GM19239 (cell line): ENCODE data around the gene LAG3.
A peak's percentile ranks its signal among the peaks of the same experiment; 100 is the strongest.
"Not testable (repeated sequence)": the region's sequence is repeated elsewhere in the genome, so short reads cannot be mapped to it uniquely, and the experiment has no call there.

ENCODE experiments used
- DNase-seq: peaks from one replicate; pipeline ENCODE4 v3.0.0; 2011; ENCODE audit warnings: low spot score; ENCODE audit not compliant: insufficient read length
- FAIRE-seq: peaks from 2 replicates; lab custom pipeline; 2011; peaks lifted over from hg19 to GRCh38; lab: Jason Lieb, UNC

The LAG3 gene

DNA sequence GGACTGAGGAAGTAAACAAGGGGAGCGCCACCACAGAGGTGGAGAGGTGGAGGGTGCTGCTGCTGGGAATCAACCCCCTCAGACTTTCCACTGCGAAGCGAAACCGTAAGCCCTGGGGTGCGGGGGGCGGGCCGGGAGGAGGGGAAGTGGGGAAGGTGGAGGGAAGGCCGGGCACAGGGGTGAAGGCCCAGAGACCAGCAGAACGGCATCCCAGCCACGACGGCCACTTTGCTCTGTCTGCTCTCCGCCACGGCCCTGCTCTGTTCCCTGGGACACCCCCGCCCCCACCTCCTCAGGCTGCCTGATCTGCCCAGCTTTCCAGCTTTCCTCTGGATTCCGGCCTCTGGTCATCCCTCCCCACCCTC is at the start of gene LAG3:
Gene LAG3 (plus strand): TSS at position 190 of the 365 bp plus-strand sequence. CDS start 333 bp downstream, outside the sequence.
- peak; percentile 70 for DNase-seq
- no peak for FAIRE-seq

DNA sequence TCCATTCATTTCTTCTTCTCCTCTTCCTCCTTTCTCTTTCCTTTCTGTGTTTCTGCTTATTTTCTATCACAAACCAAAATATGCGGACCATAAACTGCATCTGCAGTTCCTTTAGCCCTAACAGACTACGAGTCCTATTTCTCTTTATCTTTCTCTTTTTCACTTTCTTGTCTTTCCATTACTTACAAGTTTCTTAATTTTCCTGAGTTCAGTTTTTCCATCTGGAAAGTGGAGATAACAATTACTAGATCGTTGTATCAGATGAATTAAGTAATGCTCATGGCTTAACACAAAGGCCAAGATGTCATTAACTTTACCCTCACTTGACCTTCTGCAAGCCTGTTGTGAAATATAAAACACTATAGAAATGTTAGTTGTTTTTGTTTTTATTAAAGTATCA is 49.5 kb upstream of the LAG3 start:
- FAIRE-seq = no peak
- DNase-seq = no peak

DNA sequence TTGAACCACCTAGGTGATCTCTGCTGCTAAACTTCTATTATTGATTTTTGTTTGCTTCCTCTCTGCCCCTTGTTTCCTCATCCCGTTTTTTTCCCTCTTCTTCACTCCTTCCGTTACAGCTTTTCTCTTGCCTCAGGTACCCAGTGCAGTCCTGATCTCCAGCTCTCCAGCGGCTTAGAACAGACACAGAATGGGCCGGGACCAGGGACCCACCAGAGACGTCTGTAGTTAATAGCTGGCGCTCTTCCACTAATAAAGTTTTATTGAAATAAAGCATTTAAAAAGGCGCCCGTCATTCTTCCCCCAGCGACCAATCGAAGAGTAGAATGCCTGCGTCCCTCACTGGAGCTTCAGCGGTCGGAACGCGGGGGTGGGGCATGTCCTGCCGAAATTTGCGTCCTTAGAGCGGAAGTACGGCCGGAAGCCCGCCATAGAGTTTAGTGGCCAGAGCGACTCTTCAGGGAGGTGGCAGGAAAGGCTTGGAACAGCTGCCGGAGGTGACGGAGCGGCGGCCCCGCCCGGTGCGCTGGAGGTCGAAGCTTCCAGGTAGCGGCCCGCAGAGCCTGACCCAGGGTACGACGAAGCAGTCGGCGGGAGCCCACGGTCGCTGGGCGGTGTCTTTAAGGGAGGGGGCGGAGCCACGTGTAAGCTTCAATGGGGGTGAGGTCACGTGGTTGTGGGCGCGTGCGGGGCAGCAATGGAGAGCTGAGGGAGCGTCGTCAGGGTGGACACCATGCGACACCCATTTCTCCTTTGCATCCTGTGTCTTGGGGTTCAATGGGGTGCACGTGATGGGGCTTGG is 48.5 kb upstream of the LAG3 start, which contains the start of gene COPS7A:
Gene COPS7A (plus strand): TSS at position 440 of the 802 bp plus-strand sequence. CDS start 611 bp downstream, outside the sequence.
- FAIRE-seq (peak; percentile 99), DNase-seq (peak; percentile 95)

DNA sequence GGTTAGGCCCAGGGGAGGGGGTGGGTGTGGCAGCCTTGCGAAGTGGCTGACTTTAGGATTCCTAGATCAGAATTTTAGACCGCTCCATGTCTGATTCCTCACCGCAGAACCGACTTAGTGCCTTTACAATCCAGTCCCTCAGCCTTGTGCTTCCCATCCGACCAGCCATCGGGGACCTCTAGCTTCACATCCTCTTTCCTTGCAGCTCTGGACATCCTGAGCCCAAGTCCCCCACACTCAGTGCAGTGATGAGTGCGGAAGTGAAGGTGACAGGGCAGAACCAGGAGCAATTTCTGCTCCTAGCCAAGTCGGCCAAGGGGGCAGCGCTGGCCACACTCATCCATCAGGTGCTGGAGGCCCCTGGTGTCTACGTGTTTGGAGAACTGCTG is 47.9 kb upstream of the LAG3 start:
- DNase-seq = no peak
- FAIRE-seq = no peak

DNA sequence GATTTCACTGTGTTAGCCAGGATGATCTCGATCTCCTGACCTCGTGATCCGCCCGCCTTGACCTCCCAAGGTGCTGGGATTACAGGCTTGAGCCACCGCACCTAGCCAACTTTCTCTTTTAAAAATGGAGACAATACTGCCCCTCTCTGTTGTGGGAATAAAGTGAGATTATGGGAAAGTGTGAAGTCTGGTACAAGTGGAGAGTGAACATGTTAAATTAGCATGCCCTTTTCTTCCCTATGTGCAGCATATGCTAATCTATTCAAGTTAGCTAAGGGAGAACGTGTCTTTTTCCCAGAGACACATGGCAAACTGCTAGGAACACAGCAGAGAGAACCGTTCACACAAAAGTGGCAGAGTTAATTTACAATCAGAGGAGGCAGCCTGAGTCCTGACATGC is 47.0 kb upstream of the LAG3 start:
- DNase-seq = no peak
- no peak for FAIRE-seq

DNA sequence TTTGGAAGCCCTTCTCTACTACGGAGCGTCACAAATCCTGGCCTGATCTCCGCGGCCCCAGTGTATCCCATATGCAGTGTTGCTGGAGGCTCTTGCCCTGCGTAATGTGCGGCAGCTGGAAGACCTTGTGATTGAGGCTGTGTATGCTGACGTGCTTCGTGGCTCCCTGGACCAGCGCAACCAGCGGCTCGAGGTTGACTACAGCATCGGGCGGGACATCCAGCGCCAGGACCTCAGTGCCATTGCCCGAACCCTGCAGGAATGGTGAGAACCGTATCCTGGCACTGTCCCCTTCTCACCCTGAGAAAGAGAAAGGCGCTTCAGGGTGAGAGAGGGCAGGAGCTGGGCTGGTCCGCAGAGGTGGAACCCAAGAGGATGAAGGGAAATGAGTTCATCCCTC is 43.1 kb upstream of the LAG3 start:
- no peak for DNase-seq
- FAIRE-seq = no peak

DNA sequence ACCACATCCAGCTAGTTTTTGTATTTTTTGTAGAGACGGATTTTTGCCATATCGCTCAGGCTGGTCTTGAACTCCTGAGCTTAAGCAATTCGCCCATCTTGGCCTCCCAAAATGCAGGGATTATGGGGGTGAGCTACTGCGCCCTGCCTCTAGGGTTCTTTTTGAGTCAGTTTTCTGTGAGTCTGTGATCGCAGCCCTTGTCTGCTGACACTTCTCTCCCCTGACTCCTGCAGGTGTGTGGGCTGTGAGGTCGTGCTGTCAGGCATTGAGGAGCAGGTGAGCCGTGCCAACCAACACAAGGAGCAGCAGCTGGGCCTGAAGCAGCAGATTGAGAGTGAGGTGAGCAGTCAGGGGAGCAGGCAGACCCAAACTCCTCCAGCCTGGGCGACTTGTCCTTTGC is 42.2 kb upstream of the LAG3 start:
- DNase-seq = no peak
- FAIRE-seq = no peak

DNA sequence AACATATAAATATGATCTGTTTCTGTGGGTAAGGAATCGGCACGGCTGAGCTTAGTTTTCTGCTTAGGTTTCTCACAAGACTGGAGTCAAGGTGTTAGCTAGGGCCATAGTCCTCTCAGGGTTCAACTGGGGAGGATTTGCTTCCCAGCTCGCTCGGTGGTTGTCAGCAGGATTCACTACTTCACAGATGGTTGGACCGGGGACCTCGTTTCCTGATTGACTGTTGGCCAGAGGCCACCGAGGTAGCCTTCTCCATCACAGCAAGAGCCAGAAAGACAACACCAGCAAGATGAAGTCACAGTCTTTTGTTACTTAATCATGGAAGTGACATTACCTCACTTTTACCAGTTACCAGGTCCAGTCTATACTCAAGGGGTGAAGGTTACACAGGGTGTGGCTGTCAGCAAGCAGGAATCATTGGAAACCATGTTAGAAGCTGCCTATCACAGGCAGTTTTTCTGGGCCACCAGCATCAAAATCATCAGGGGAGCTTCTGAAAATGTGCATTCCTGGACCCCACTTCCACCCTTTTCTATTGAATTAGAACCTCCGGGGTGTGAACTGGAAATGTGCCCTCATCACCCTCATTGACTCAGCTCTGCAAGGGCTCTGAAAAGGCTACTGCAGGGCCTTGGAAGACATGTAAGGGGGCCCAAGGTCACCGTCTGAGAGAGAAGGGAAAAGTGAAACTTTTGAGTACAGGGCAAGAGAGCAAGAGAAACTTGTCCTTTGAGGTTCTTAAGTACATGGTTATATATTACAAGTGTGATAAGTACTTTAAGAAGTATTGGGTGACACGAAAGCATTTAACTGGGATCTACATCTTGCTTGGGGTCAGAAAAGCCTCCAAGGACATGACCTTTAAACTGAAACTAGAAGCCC is 37.6 kb upstream of the LAG3 start:
- DNase-seq (no peak), FAIRE-seq (no peak)

DNA sequence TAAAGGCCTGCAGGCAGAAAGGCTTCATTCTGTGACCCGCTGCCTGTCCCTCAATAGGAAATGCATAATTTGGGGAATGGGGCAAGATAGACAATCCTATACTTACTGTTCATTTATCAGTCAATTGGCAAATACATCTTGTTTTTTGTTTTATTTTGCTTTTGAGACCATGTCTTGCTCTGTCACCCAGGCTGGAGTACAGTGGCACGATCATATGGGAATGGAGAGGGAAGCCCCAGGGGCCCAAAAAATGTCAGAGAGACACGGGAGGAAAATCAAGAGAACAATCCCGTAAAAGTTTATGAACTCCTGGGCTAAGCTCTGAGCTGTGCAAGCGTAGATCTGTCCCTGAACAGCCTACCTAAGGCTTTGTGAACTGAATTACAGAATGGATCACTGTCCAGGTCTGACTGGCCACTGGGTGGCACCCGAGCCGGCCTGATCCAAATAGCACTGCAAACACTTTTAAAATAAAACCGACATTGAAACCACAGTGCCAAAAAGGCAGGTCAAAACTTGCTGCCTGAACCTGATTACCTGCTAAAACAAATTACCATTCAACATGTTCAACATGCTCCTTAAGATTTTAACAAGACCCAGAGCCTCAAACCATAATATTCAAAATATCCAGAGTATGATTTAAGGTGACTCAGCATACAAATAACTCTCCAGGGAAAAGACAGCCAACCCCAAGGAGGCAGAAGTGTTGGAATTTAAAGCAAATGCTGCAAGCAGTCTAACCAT is 36.7 kb upstream of the LAG3 start:
- FAIRE-seq = peak; percentile 44

DNA sequence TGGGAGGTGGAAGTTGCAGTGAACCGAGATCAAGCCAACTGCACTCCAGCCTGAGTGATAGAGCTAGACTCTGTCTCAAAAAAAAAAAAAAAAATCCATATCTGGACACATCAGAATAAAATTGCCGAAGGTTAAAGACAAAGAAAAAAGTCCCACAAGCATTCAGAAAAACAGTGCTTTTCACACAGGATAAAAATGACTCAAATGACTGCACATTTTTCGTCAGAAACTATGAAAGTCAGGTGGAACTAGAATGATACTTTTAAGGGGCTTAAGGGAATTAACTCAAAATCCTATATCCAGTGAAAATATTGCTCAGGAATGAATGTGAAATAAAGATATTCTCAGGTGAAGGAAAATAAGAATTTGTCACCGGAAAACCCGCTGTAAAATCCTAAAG is 35.6 kb upstream of the LAG3 start:
- no peak for FAIRE-seq
- DNase-seq = no peak

More for the DNA sequence above, 36.7 kb upstream of the LAG3 start:
- peak; percentile 43 for DNase-seq

DNA sequence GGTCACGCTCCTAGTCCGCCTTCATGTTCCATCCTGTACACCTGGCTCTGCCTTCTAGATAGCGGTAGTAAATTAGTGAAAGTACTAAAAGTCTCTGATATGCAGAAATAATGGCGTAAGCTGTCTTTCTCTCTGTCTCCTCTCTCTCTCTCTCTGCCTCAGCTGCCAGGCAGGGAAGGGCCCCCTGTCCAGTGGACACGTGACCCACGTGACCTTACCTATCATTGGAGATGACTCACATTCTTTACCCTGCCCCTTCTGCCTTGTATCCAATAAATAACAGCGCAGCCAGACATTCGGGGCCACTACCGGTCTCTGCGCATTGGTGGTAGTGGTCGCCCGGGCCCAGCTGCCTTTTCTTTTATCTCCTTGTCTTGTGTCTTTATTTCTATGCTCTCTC is 30.2 kb upstream of the LAG3 start:
- not testable (repeated sequence) for DNase-seq, FAIRE-seq

DNA sequence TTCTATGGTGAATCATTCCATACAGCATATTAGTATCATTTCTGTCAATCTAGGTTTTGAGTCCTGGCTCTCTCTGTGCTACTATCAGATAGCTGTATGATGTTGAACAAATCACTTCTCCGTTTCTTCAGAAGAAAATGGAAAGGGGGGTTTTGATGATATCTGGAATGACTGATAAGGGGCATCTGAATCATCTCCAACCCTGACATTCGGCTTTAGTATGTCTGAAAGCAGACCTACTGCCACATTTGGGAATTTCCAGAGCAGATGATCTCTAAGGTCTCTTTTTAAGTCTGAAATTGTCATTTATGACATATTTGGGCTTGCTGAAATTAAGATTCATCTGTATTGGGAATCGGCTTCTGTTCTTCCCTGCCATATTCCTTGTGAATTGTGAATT is 29.5 kb upstream of the LAG3 start:
- FAIRE-seq (no peak), DNase-seq (no peak)

DNA sequence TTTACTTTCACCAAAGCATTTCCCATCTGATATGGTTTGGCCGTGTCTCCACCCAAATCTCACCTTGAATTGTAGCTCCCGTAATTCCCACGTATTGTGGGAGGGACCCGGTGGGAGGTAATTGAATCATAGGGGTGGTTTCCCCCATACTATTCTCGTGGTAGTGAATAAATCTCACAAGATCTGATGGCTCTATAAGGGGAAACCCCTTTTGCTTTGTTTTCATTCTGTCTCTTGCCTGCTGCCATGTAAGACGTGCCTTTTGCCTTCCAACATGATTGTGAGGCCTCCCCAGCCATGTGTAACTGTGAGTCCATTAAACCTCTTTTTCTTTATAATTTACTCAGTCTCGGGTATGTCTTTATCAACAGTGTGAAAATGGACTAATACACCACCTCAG is 29.0 kb upstream of the LAG3 start:
- FAIRE-seq = not testable (repeated sequence)

DNA sequence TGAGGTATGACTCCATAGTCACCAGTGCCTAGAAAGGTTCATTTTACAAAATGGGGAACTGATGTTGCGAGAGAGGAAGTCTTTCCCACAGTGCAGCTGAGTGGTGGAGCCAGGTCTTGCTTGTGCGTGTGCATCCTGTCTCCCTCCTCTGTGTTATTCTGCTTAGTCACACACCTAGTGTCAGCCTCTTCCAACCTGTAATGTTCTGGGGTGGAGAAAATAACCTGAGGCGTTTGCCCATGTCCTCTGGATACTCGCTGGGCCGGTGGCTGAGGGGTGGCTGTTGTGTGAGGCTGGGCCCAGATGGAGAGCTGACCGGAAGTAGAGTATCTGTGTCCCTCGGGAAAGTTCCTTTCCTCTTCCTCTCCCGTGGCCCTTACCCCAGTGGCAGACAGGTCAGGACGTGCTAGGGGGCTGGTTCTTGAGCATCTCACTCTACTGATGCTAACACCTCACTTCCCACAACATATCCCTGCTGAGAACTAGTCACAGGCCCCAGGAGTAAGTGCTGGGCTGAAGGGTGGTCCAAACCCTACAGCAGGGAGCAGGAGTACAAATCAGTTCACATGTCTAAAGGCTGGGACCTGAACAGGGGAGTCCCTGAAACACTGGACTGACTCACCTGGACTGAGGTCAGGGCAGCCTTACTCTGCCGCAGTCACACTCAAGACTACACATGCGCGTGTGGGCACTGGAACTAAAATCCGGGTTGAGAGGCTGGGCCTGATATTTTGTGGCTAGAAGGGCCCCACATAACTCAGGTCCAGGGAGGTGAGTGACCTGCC is 26.4 kb upstream of the LAG3 start:
- peak; percentile 66 for FAIRE-seq
- no peak for DNase-seq

More for the DNA sequence above, 29.0 kb upstream of the LAG3 start:
- DNase-seq = not testable (repeated sequence)

DNA sequence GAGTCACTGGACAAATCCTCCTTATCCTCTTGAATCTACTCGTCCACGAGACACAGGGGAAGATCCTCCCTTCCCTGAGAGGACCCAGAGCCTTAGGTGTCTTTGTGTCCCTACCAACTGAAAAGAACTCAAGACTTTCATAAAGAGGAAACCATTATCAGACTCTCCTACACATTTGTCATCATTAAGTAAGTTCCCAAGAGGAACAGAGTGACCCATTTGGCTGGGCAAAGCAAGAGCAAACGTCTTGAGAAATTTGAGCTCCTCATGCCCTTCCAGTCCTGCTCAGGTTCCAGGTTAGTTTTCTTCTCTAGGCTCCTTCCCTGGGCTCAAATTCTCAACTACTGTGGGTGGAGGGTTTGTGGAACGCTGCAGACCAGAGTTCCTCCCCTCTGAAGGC is 25.1 kb upstream of the LAG3 start:
- no peak for DNase-seq
- FAIRE-seq = no peak

DNA sequence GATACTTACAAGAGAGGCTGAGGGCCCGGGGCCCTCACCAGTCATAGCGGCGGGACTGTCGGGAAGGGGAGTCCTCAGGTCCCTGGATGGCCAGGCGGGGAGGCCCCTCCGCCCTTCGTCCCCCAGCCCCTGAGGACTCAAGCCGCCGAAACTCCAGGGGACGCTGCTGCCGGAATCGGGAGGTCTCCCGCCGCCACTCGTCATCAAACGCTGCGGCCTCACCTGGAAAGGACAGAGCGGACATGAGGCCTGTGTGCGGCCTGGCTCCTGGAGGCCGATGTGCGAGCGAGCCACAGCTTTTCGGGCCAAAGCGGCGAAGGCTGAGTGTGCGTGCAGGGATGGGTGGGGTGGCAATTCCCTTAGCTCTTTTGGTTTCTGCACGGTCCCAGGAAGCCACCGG is 23.6 kb upstream of the LAG3 start:
- FAIRE-seq = no peak
- no peak for DNase-seq

DNA sequence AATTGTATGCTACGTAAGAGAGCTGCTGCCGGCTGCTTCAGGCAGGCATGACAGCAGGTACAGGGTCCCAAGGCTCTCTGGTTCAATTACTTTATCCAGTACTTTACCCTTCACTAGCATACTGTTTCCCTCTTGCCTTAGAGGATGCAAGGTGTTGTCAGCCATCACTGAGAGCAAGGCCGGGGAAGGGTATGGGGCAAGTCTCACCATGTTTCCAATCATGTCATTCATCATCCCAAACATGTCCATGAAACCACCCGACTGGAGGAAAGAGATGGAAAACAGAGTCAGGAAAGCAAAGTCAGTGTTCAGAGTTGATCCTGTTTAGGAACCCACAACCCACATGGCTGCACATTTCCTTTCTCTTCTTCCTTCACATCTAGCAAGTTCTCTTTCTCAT is 21.8 kb upstream of the LAG3 start:
- FAIRE-seq (no peak), DNase-seq (no peak)

DNA sequence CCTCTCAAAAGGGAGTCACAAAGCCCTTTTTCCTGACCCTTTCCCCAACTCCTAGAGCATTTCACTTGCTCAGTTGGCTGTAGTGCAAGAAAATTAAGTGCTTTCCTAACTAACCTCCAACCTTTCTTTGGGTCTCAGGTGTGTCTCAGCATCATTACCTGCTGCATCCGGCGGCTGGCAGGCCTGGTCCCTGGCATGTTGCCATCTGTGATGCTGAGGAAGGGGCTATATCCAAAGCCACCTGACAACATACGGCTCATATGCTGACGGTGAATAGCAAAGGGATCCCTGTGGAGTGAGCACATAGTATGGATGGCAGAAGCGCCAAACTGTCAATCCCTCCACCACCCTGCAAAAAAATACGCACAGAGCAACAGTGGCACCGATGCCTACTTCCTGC is 20.6 kb upstream of the LAG3 start:
- FAIRE-seq = no peak

DNA sequence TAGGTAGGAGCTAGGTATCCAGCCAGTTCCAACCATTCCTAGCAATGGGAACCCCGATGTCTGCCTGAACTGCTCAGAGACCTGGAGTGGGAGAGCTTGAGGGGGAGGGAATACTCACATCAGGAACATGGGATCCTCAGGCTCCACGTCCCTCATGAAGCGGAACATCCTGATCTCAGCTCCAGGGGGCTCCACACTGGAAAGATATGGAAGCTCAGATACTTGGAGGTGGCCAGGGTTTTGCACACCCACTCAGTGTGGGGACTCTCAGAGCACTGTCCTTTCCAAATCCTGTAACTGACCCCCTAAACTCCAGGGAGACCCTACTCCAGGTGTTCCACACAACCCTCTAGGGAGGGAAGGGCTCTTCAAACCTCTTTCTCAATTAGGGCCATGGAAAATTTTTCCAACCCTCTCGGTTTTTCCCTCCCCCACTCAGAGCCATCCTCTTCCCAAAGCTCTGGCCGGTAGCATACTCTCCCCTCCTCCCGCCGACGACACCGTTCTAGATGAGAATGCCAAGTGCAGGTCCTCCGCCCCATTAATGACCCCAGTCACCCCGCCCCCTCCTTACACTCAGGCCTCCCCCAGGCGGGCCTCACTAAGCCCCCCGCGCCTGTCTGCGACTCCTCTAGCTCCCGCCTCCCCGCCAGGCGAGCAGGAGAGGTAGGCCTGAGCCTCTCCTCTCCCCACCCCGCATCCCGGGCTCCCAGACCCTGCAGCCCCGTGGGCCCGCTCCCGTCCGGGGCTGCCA is 20.0 kb upstream of the LAG3 start:
- FAIRE-seq = no peak

More for the DNA sequence above, 20.6 kb upstream of the LAG3 start:
- no peak for DNase-seq

More for the DNA sequence above, 20.0 kb upstream of the LAG3 start:
- DNase-seq = no peak
